Astrocyte of the cerebellum (primary cell): ENCODE data around the gene SPATS2.

Source experiments
- DNase-seq: peaks from one replicate; pipeline ENCODE4 v3.0.0-alpha.2; 2011; ENCODE audit warnings: low read depth
- H3K4me3 ChIP-seq: 2 replicates; pipeline ENCODE4 v1.5.1; 2011; ENCODE audit warnings: mild to moderate bottlenecking, low read depth, low read length, moderate library complexity
- CTCF ChIP-seq: IDR thresholded peaks from 2 replicates; pipeline ENCODE4 v1.5.1; 2012; ENCODE audit warnings: low read length, low read depth, moderate library complexity, mild to moderate bottlenecking; ENCODE audit errors: missing control alignments
- in situ Hi-C: cut with HindIII; loops from 2 replicates; pipeline ENCODE4 v1.10.0; 2017; ENCODE audit warnings: low sequenced_read_pairs

Gene SPATS2

GRCh38 chr12:49404956-49405355 lies 37.7 kb downstream of the SPATS2 start:
- no peak for TF ChIP-seq CTCF
- H3K4me3 ChIP-seq, result no peak overlapping the region
- in situ Hi-C loops, result no loop called here

GRCh38 chr12:49410818-49411217 lies 43.6 kb downstream of the SPATS2 start:
- DNase-seq, result no peak
- TF ChIP-seq CTCF, result no peak
- in situ Hi-C loops, result no loop called here
- no peak overlapping the region for H3K4me3 ChIP-seq

More at GRCh38 chr12:49404956-49405355, 37.7 kb downstream of the SPATS2 start:
- no peak for DNase-seq

GRCh38 chr12:49413010-49413409 lies 45.7 kb downstream of the SPATS2 start:
- no peak for DNase-seq
- in situ Hi-C loops, result no loop called here
- no peak for TF ChIP-seq CTCF
- H3K4me3 ChIP-seq, result no peak overlapping the region

- in situ Hi-C loops, result no loop called here
- no peak for DNase-seq
- H3K4me3 ChIP-seq, result no peak overlapping the region
- TF ChIP-seq CTCF, result no peak
Observed at GRCh38 chr12:49413796-49414195, 46.5 kb downstream of the SPATS2 start.

- in situ Hi-C loops, result no loop called here
Observed at GRCh38 chr12:49414364-49414763, 47.1 kb downstream of the SPATS2 start.

GRCh38 chr12:49415521-49415970 lies 48.3 kb downstream of the SPATS2 start:
- no peak overlapping the region for H3K4me3 ChIP-seq
- in situ Hi-C loops, result loop anchor here (5.0 kb wide), 1 partner anchor 48 kb away; the partner anchor contains the start of gene SPATS2
- no peak for DNase-seq
- no peak for TF ChIP-seq CTCF

More at GRCh38 chr12:49414364-49414763, 47.1 kb downstream of the SPATS2 start:
- no peak for TF ChIP-seq CTCF
- no peak for DNase-seq
- H3K4me3 ChIP-seq, result no peak overlapping the region
